HPDE6-E6E7 (cell line): ENCODE measurements around the gene TMEM109.
"Not testable (repeated sequence)": the region's sequence is repeated elsewhere in the genome, so short reads cannot be mapped to it uniquely, and the experiment has no call there.

Experiments
- DNase-seq: peaks from one replicate; pipeline ENCODE4 v3.0.0; 2011; ENCODE audit warnings: missing footprints; ENCODE audit errors: extremely low spot score

TMEM109 gene

DNA sequence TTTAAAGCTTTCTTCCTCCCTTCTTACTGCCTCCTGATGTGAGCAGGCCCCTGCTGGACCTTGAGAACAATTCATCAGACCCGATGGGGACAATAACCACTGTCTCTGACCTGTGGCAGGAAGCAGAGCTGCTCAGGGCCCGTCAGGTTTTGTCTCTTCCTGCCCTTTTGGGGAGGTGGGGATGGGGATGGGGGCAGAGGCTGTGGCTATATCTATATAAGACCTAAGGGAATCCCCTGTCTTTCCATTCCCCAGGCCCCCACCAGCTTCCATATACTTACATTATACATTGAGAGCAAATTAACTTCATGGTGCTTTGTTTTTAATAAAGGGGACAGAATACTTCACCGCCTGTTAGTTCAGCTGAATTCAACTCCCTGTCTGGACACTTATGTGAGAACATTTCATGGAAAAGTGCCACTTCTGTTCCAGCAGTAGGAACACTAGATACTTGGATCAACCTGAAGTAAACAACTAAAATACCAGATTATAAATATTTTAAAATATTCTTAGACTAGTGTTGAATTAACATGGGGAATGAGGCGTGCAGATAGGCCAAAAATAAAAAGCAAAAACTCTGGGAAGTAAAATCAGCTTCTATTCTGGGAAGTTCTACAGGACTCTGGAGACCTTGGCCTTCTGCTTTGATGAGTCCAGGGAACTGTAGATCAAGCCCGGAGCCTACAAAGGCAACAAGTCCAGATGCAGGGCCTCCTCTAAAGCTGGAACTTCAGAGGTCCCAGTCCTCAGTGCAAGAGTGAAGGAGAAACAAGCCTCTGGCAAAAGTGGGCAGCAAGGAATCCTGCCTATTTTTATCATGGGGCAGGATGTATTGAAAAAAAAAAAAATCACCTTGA is 35.5 kb upstream of the TMEM109 start:
- no peak for DNase-seq

- DNase-seq, result no peak
These were observed 34.9 kb upstream of the TMEM109 start for GRCh38 chr11:60879104-60879503.

DNA sequence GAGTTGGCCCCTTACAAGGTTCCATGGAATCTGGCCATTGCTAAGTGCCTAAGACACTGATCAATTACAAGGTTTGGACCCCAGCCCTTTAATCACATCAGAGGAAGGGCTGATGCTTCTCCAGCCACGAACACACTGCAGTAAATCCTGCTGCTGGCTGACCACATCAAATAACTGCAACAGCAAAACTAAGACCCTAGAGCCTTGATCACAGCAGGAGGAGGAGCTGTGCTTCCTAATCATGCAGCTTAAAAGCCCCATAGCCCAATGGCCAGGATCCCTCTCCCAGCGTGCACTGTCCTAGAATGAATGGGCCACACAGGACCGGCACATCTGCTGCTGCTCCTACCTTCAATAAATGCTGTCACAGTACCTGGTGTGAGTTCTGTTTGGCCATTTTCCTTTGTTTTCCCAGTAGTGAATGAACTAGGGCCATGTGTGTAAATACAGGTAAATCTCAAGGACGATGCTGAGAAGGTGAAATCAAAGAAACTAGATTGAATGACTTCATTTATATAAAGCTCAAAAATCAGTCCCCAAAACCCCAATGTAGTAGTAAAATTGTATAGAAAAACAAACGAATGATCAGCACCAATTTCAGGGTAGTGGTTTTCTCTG is 33.9 kb upstream of the TMEM109 start:
- no peak for DNase-seq

DNA sequence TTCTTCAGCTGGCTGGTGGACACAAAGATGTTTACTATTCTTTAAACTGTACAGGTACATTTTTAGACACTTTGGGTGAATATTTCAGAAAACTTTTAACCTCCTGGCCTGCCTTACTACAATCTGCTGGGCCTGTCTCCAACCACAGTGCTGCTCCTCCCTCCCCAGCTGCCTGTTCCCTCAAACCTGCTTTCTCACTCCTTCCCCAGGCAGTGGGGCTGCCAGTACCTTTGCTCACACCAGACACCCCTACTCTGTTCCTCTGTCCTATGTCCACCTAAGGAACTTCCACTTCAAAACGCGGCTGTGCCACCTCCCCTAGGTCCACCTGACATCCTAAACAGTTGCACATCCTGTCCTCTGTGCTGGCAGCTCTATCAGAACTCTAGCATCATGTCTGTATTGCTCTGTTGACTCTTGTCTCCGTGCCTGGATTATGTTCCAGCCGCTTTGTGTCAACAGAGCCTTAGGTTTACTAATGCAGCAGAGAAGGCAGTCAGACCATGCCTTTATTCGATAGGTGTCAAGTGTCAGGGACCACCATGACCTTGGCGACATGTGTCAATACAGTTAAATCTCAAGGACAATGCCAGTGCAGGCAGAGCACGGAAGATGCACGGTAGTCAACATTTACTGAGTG is 33.2 kb upstream of the TMEM109 start:
- DNase-seq, result no peak

DNA sequence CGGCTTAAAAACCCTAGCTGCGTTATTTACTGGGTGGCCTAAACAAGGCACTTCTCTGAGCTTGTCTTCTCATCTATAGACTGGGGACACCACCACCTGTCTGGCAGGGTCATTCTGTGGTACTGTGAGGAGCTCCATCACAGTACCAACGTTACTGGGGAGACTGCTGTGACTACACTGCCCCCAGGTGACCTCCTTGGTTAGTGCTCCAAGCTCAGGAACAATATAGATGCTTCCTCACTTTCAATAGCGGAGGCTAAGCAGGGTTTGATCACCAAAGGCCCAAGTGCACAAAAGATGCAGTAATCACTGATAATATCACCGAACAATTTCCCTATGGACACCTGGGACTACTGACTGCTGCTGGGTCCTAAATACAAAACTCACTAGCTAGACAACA is 26.4 kb upstream of the TMEM109 start:
- DNase-seq, result peak; percentile 16

GRCh38 chr11:60889869-60890311 is 24.1 kb upstream of the TMEM109 start:
- DNase-seq, result no peak

GRCh38 chr11:60890696-60891095 is 23.3 kb upstream of the TMEM109 start:
- DNase-seq, result no peak

DNA sequence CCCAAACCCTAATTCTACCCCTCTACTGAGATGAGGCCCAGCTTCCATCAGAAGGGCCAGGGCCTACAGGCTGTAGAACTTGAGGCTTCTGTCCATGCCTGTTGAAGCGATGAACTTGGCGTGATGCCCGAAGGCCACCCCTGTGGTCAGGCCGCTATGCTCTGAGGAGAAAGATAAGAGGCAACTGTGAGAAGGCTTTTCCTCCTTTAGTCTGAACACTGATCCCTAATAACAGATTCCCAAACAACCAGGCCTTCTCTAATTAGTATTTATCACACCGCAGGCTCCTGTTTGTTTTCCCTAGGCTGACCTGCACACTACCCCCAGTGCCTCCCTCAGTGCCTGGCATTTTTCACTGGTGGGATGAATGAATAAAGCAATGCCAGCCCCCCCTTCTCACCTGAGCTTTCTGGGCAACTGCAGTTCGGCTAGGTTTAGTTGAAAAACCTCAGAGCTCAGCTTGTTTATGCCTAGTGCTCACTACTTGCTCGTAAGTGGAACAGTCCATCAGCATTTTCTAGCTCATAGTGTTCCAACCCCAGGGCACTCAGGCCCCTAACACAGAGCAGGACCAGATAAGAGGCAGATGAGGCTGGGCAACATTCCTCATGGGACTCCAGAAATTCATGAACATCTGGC is 22.7 kb upstream of the TMEM109 start:
- DNase-seq, result no peak

DNA sequence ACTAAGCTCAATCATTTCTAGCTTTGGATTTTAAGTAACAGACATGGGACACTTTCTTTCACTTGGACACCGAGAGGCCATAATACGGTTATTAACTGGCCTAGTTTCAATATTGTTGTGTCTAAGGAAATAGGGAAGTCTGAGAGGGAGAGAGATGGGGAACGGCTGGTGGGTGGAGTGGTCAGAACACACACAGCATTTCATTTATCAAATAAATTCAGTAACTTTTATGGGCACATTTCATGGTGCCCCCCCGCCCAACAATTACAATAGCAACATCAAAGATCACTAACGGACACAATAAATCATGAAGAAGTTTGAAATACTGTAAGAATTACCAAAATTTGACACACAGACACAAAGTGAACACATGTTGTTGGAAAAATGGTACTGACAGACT is 18.3 kb upstream of the TMEM109 start:
- DNase-seq, result no peak

- no peak for DNase-seq
These were observed 16.5 kb upstream of the TMEM109 start for GRCh38 chr11:60897496-60897895.

DNA sequence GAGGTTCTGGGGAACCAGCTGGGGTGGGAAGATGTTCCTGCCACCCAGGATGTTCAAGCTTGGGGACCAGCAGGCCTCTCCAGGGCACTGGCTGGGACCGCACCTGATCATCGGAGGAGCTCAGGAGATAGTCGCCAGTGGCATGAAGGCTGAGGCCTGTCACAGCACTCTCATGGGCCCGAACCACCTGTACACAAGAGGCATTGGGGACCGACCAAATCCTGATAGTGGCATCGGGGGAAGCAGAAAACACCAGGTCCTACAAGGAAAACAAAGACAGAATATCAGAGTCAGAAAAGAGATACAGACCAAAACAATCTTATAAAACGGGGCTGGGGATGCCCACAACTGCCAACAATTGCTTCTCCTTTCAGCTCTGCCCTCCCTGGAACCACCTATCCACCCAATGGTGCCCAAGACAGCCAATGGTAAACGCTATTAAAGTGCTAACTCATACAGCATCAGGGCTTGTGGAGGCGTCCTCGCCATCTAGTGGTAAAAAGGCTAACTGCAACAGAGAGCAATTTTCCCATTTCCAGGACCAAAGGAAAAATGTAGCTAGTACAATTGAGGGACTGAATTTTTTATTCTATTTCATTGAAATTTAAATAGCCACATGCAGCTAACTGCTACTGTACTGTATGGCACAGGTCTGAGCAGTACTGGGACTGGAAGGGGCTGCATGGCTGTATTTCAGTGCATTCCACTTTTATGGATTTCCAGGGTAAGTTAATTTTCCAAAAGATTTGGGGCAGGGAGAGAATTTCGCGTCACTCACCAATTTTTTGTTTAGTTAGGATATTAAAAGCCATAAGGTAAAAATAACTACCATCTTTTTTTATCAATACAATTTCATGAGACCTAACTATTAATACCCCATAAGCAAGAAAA is 14.7 kb upstream of the TMEM109 start:
- peak; percentile 44 for DNase-seq

DNA sequence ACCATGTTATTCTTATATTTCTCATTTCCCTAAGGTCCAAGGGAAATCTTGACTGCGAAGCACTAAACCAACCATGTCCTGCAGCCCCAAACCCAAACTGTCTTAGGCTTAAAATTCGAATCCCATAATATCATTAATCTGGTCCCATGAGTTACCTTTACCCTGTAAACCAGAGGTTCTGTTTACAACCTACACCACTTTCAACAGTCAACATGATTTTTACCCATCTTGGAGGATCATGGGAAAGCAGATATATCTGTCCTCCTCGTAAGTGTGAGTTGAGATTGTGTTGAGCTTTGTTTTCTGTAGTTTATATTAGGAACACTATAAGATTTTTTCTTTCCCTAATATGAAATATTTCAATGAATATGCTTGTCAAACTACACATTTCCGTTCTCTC is 14.0 kb upstream of the TMEM109 start:
- no peak for DNase-seq

DNA sequence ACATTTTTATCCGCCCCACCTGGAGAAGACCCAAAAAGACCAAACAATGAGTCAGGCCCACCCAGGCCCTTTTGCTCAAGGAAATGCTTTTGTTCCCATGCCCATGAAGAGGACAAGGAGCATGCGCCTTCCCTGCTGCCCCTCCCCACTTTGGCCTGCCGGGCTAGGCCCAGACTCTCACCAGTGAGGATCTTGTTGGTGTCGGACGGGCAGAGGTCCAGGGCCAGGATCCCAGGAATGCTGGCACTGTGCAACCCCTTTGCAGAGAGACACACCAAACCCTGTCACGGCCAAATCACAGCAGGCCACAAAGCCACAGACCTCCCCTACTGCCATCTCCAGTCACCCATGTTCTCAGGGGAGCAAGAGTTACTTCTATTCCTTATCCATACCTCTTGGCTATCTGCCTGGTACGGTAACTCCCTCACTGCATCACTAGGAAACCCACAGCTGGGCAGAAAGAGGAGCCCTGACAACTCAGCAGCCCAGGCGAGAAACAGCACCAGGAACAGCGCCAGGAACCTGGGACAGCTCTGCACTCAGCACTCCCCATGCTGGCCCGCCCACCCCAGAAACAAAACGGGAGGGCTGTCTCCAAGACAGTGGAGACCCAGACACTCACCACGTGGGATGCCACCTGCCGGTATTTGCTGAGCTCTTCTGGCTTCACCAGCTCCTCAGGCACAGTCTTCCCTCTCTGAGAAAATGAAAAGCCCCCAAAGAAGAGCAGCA is 13.1 kb upstream of the TMEM109 start:
- no peak for DNase-seq

- no peak for DNase-seq
These were observed 11.3 kb upstream of the TMEM109 start for GRCh38 chr11:60902625-60903024.

GRCh38 chr11:60905047-60905446 is 8.9 kb upstream of the TMEM109 start:
- DNase-seq, result no peak

GRCh38 chr11:60905551-60906113 is 8.3 kb upstream of the TMEM109 start:
- peak; percentile 43 for DNase-seq

- DNase-seq, result peak; percentile 92
These were observed 7.6 kb upstream of the TMEM109 start, which contains the start of gene PRPF19 for GRCh38 chr11:60906132-60906972. Gene PRPF19, minus strand, starts transcription at chr11:60906585. Its CDS starts 203 bp downstream, at chr11:60906382.

DNA sequence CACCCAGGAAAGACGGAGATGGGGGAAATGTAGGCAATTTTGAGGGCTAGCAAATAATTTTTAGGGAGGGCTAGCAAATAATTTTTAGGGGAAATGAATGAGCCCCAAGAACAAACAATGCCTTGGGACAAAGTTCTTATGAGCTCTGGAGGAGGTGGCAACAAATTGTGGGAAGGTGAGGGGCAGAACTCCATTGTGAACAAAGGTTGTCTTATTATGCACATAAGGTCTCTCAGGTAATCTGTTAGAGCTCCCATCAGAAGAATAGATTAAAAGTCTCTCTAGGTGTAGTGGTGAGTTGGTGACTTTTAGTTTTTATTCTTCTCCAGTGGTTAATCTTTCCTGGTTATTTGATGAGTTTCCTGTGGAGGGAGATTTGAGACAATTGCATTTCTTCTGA is 5.2 kb upstream of the TMEM109 start:
- no peak for DNase-seq

- not testable (repeated sequence) for DNase-seq
These were observed 4.2 kb upstream of the TMEM109 start for GRCh38 chr11:60909680-60910280.
